ENCODE results near the gene ZNF341.
A peak's percentile ranks its signal among the peaks of the same experiment; 100 is the strongest.

The ZNF341 gene

DNA sequence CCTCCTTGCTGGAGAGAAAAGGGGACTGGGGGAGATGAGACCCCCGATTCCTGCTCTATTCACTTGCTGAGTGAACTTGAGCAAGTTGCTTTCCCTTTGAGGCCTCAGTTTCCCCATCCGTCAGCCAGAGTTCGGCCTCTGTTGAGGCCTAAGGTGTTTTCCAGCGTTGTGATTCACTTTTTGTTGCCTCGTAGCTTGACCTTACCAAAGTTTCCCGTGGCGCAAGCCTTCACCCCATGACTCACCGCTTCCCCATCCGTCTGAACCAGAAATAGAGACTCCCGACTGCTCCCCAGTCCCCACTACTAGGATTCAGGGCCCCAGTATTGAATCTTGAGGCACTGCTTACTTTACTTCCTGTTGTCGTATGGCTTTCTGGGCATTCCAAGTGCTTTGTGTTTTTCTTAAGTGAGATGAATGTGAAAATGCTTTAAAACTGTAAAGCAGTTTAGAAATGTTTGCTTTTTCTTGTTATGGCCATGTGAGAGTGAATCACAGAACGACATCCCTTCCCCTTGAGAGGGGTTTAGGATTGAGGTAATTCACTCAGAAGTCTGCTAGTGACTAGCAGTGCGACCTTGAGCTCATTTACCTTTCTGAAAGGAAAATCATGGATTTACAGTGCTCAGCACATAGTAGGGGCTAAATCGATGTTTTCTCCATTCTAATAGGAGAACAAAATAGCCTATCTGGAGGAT lies 80.5 kb downstream of the ZNF341 start:
- peak overlapping the region; percentile 56 to 96 for H3K4me3 ChIP-seq (replicated peaks in 1 of 2; ENCODE audit: low read depth in 2 of 2, low read length in 2 of 2)
- TF ChIP-seq, protein P1, sequence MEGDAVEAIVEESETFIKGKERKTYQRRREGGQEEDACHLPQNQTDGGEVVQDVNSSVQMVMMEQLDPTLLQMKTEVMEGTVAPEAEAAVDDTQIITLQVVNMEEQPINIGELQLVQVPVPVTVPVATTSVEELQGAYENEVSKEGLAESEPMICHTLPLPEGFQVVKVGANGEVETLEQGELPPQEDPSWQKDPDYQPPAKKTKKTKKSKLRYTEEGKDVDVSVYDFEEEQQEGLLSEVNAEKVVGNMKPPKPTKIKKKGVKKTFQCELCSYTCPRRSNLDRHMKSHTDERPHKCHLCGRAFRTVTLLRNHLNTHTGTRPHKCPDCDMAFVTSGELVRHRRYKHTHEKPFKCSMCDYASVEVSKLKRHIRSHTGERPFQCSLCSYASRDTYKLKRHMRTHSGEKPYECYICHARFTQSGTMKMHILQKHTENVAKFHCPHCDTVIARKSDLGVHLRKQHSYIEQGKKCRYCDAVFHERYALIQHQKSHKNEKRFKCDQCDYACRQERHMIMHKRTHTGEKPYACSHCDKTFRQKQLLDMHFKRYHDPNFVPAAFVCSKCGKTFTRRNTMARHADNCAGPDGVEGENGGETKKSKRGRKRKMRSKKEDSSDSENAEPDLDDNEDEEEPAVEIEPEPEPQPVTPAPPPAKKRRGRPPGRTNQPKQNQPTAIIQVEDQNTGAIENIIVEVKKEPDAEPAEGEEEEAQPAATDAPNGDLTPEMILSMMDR (IDR thresholded peaks at IDR 0.05; ENCODE audit: low read depth, low read length) = no peak

DNA sequence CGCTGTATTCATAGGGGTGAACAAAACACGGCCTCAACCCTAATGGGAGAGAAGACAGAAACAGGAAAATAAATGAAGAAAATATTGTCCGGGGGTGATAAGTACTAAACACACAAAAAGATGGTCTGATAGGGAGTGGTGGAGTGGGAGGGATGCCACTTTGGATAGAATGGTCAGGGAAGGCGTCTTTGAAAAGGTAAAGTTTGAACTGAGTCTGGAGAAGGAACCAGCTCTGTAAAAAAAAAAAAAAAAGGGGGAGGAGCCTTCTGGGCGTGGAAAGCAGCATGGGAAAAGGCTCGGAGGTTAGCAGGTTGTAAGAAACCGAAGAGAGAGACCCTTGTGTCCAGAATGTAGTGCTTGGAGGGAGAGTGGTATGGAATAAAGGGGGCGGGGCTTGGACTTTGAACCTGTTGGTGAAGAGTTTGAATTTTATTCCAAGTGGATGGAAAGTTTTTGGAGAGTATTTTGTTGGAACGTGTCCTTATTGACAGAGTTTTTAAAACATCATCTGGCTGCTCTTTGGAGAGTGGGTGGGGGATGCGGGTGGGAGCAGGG lies 81.2 kb downstream of the ZNF341 start:
- H3K4me3 ChIP-seq (replicated peaks in 1 of 2; ENCODE audit: low read depth in 2 of 2, low read length in 2 of 2) = peak overlapping the region; percentile 56 to 96
- DNase-seq (ENCODE audit: low read depth in 2 of 2) = peak; percentile 26 to 36
- TF ChIP-seq, protein P1 (IDR thresholded peaks at IDR 0.05; ENCODE audit: low read depth, low read length) = no peak

More for the DNA sequence above, 80.5 kb downstream of the ZNF341 start:
- peak; percentile 78 to 95 for DNase-seq (ENCODE audit: low read depth in 2 of 2)

DNA sequence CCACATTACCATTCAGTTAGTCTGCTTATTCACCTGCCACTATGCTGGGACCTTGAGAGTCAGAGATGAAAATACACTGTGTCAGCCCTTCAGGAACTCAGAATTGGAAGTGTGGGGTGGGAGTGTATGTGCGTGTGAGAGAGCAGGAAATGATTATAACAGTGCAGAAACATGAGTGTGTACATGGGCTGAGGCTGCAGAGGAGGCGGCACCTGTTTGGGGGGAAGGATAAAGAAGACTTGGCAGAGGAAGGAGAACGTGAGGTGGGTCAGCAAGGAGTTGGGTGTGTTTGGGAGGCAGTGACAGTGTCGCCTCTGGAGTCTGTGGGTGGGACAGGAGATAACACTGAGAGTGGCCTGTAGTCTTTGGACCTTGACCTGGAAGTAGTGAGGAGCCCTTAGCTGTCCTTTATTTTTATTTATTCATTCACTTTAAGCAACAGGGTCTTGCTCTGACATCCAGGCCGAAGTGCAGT lies 82.5 kb downstream of the ZNF341 start:
- no peak overlapping the region for H3K4me3 ChIP-seq (replicated peaks in 1 of 2; ENCODE audit: low read depth in 2 of 2, low read length in 2 of 2)
- peak in 1 of 2 donors; percentile 26 for DNase-seq (ENCODE audit: low read depth in 2 of 2)
- TF ChIP-seq, protein P1 (IDR thresholded peaks at IDR 0.05; ENCODE audit: low read depth, low read length) = no peak

DNA sequence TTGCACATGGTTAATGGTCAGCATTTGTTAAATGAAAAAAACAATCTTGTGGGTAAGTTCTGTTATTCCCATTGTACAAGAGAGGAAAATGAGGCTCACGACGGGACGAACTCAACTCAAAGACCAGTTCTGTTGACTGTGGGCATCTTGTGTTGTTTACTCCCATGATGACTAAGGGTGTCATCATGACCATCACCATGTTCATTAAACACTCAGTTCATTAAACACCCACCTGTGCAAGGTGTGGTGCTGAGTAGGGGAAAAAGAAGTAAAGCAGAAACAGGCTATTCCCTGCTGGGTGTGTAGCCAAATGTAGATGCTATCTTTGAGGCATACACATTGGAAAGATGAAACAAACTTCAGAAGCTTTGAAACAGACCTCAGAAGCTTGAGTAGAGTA lies 83.9 kb downstream of the ZNF341 start:
- TF ChIP-seq, protein P1 (IDR thresholded peaks at IDR 0.05; ENCODE audit: low read depth, low read length) = no peak
- DNase-seq (ENCODE audit: low read depth in 2 of 2) = no peak
- H3K4me3 ChIP-seq (replicated peaks in 1 of 2; ENCODE audit: low read depth in 2 of 2, low read length in 2 of 2) = no peak overlapping the region

DNA sequence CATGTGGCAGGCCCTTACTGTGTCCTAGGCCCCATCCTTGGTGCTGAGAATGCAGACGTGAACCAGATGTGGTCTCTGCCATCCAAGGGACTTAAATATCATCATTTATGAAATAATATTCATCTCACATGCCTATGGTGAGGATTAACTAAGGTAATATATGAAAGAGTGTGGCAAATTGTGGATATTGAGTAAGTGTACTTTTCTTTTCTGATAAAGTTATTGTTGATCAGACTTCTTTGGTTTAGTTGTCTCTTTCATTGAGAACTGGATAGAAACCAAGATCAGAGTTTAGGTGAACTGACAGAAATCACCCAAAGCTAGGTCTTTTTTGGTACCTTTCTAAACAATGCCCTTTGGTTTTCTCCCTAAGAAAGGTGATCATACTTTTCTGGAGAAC lies 84.4 kb downstream of the ZNF341 start:
- TF ChIP-seq, protein P1 (IDR thresholded peaks at IDR 0.05; ENCODE audit: low read depth, low read length) = no peak
- no peak overlapping the region for H3K4me3 ChIP-seq (replicated peaks in 1 of 2; ENCODE audit: low read depth in 2 of 2, low read length in 2 of 2)
- no peak for DNase-seq (ENCODE audit: low read depth in 2 of 2)

DNA sequence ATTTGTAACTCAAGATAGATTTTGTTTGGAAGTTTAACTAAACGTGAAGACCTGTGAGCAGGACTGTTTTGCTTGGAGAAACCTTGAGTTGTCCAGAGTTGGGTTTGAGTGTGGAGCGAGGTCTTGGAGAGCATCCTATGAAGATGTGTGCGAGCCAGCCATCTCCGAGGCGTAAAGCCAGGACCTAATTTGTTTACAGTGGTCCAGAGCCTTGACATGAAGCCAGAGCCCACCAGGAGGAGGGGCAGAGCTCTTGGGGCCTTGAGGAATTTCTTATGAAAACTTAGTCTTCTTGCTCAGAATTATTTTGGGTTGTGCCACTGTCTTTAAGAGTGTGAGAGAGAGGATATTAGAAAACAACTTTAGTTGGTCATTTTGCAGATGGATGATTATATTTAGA lies 85.6 kb downstream of the ZNF341 start:
- TF ChIP-seq, protein P1 (IDR thresholded peaks at IDR 0.05; ENCODE audit: low read depth, low read length) = no peak
- no peak overlapping the region for H3K4me3 ChIP-seq (replicated peaks in 1 of 2; ENCODE audit: low read depth in 2 of 2, low read length in 2 of 2)
- DNase-seq (ENCODE audit: low read depth in 2 of 2) = no peak

Data from cardiac fibroblast (primary cell).